HG03457 (cell line): ENCODE data around the gene LPGAT1.

Experiments used
- ATAC-seq: cut with Tn5 transposase; IDR thresholded peaks from one replicate; pipeline ENCODE4 v1.9.1; 2021; ENCODE audit warnings: moderate number of reproducible peaks; ENCODE audit not compliant: unreplicated experiment

The LPGAT1 gene

DNA sequence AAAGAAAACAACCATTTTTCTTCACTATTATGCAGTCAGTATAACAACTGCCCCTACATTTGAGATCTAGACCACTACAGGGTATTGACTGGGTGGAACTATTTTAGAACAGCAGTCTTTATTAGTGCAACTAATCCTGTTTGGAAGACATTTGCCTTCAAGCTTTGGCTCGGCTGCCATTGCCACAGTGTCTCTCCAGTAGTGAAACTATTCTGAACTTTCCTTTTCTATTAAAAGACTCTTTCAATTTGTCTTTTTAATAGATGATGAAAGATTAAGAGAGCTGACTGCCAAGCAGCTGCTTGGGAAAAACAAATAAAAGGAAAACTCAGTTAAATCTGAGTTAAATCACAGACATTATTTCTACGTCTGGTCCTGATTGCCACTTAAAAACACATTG lies 49.3 kb downstream of the LPGAT1 start:
- ATAC-seq, result no peak

- ATAC-seq, result no peak
Observed at GRCh38 chr1:211775170-211775569, 55.4 kb downstream of the LPGAT1 start.

GRCh38 chr1:211764701-211765100 lies 65.9 kb downstream of the LPGAT1 start:
- no peak for ATAC-seq

GRCh38 chr1:211762206-211762605 lies 68.4 kb downstream of the LPGAT1 start:
- ATAC-seq, result no peak

DNA sequence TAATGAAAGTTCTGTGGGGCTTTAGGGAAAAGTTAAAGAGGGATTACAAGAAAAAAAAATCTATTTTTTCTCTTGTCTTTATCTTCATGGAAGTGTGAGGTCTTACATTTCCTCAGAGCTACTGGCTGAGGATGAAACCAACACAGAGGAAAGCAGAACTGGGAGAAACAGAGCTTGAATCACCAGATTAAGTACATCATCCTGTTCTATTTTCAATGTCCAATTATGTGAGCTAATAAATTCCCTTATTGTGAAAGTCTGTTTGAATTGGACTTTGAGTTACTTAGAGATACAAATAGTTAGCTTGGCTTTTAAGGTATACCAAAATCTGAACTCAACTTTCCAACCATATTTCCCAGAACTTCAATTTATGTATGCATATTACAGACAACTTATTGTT lies 69.2 kb downstream of the LPGAT1 start:
- no peak for ATAC-seq

- no peak for ATAC-seq
Observed at GRCh38 chr1:211756471-211757020, 74.0 kb downstream of the LPGAT1 start.

DNA sequence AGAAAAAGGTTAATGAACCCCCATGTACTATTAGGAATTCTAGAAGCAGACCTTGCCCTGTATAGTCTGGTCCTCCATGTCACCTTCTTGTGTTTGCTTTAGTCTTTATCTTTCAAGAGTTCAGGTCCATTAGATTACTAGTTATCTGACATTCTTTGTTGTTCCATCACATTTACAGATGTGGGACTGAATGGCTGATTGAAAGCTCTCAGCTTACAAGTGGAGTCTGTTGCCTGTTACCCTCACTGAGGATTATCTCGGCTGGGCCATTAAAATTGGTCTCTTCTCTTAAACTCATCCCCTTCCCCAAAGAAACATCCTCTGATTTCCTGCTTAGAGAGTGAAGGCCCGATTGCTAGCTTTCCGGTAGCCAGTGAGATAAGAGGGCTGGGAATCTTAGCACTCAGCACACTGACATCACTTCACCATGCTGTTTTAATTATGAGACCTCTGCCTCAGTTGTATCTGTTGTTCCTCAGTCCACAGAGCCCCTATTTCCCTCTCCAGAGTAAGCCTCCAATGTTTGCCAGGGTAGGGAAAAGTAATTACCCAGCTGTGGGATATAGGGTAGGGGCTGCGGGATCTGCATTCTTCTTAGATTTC lies 76.8 kb downstream of the LPGAT1 start:
- ATAC-seq, result no peak

DNA sequence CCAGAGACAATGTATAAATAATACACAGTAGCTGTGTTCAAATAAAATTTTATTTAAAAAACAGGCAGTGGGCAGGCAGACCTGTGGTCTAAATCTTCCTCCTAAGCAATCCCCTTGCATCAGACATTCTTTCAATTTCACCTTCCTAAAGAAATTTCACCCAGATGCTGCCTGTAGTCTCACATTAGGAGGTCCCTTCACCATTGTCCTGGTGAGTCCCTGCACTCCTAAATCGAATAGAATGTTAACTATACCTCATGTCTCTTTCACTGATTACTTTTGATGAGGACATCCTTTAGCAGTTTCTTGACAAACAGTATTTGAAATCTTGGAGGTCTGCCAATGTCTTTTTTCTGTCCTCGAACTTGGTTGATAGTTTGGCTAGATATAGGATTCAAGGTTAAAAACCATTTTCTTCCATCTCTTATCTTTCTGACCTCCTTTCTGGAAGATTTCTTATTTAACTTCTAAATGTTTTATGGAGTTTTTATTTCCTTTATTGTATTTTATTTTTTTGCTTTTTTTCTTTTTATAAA lies 77.5 kb downstream of the LPGAT1 start:
- ATAC-seq, result no peak

GRCh38 chr1:211752317-211752716 lies 78.2 kb downstream of the LPGAT1 start:
- no peak for ATAC-seq

DNA sequence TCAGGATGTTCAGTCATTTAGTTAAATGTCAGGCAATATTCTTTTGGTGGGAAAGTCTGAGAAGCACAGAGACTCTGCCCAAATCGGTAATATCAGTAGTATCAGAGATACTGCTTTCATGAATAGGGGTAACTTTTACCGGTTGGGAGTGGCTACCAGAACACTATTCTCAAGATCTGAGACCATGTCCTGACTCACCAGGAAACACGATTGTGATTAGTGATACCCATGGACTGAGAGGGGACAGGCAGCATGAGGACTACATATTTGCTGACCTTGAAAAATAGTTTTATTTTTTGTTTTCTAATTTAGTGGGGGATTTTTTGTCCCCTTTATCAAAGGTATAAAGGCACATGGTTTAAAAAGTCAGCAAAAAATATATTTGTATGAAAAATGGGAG lies 79.1 kb downstream of the LPGAT1 start:
- ATAC-seq, result no peak

DNA sequence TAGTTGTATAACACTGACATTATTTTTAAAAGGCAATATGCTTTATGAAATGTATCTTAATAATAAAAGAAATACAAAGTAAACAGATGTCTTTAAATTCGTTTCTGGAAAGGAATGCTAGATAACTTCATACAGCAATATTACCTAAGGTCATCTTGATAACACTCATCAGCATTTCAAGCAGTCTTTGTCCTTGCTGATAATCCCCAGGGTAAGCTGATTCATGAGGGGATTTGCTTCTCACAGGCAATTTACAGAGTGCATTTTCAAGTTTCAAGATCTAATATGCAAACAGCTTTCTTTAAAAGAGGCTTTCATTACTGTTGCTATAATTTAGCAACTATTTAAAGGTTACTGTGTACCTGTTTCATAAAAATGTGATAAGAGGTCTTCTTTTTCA lies 80.0 kb downstream of the LPGAT1 start:
- no peak for ATAC-seq

DNA sequence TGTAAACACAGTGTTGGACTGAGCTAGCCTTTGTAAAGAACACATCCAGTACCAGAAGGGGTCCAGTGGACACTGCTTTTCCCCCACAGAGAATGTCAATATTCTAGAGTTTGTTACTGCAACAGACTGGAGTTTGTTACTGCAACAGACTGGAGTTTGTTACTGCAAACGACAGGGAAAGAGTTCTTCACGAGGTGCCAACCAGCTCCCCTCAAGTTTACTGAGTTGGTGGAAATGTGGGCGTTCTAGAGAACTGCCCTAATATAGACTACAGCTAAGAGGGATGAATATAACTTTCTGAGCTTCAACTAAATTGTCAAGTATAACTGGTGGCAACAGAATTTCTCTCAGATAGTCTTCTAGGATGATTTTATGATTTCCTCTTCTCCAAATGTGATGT lies 81.3 kb downstream of the LPGAT1 start:
- ATAC-seq, result no peak

- ATAC-seq, result no peak
Observed at GRCh38 chr1:211748810-211749209, 81.8 kb downstream of the LPGAT1 start.

DNA sequence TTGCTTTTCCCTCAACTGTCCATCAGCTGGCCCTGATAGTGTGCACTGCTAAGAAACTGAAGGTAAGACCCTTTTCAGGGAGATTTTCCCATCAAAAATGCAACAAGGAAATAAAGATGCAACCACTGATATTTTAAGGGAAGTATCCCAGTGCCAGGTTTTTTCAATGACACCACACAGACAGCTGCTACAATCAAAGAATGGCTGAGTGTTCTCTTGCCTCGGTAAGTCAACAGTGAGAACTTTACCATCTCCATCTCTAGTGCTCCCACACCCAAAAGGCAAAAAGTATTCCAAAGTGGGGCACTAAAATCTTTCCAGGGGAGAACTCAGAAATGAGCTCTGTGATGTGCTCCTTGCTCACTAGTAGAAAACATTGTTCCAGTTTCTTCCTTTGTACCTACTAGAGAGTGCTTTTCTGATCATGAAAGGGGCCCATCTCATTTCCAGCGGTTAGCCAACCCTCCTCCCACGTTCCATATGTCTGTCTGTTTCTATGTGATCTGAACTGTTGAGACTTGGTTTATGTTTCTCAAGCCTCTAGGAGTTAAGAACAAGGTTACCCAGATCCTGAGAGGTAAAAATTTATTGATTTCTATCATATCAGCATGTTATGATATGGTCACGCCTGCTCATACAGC lies 87.6 kb downstream of the LPGAT1 start:
- ATAC-seq, result no peak

DNA sequence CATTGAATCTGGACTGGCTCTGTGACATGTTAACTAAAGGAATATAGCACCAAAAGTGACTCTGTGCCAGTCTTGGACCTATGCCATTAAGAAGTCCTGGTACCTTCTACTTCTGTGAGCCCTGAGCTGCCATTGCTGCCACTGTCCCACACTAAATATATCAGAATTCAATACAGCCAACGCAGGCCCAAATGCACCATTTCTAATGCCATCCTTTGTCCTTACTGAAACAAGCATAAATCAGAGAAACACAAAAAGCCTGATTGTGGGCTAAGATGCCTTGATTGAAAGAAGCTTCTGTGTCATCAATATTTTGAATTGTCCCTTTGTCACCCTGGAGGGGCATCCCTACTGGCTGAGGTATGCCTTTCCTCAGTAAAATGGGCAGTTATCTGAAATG lies 88.3 kb downstream of the LPGAT1 start:
- no peak for ATAC-seq

GRCh38 chr1:211741788-211742187 lies 88.8 kb downstream of the LPGAT1 start:
- no peak for ATAC-seq

- ATAC-seq, result no peak
Observed at GRCh38 chr1:211741116-211741515, 89.4 kb downstream of the LPGAT1 start.

DNA sequence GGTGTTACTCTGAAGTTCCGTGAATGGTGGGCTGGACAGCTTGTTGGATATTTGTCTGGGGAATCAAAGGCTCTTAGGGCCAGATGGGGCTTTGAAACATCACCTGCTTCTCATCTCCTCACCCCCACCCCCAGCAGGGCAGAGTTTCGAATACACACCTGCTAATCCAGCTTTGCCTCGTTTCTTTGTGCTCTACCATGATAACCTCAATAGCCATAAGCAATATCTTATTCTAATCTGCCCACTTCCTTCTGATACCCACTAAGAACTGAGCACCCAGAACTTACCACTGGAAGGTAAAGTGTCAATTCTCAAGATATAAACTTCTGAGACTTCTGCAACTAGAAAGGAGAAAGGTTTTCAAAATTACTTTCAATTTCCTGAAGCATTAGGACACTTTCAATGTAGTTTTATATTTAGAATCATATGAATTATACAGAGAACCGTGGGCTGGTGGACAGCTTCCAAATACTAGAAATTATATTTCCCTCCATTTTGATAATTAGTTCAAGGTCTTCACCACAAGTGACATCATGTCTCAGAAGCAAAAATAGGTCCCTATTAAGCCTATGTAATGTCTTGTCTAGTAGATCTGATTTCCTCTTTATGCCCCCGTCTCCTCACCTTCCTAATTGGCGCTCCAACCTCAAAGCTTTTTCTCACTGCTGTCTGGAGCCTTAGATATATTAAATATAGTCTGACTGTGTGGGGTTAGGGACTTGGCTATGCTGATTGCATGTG lies 90.7 kb downstream of the LPGAT1 start:
- ATAC-seq, result no peak

DNA sequence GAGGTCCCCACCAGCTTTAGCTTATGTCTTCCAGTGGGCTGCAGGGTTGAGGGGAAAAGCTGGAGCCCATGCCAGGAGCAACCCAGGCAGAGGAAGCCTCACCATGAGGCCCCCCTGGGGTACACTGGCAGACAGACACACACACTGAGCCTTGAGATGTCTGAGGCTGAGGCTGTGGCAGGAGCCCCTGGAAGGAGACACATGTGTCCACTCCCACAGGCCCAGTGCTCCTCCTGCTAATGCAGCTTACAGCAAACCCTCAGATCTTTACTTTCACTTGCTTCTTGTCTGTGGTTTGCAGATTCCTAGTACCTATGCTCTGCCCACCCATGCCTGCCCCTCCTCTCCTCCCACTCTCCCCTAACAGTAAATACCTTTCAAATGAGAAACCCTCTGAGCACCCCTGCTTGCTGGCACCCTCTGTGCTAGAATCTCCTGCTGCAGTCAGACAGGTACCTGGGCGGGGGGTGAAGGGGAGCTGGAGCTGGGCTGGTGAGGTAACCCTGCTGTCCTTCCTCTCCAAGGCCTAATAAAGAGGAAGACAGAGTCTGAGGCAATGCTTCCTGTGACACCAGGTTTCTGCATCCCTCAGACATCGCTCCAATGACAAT lies 91.8 kb downstream of the LPGAT1 start:
- ATAC-seq, result no peak

- no peak for ATAC-seq
Observed at GRCh38 chr1:211738096-211738690, 92.4 kb downstream of the LPGAT1 start.
